Activated naive CD4-positive, alpha-beta T cell treated with anti-CD3 and anti-CD28 coated beads for 36 hours (primary cell): ENCODE measurements around the gene L3MBTL1. TPM values are rescaled to one million over a fixed set of nuclear protein-coding genes. Genes with fewer than 3 reads are reported as not detected.
"Not testable (repeated sequence)": the region's sequence is repeated elsewhere in the genome, so short reads cannot be mapped to it uniquely, and the experiment has no call there.

Experiments used
- CTCF ChIA-PET: fragments of 350-600 bp; sonication (Branson Sonifier 250); formaldehyde crosslinking; loops from one replicate; lab custom pipeline; 2021; ENCODE audit warnings: antibody characterized with exemption; lab: Charles Lee
- DNase-seq: peaks from one replicate; pipeline ENCODE4 v3.0.0-alpha.2; 2020
- H3K27ac Mint-ChIP-seq: one replicate; pipeline ENCODE4 v1.8.0; 2021; ENCODE audit warnings: mild to moderate bottlenecking, mixed read lengths
- H3K27me3 Mint-ChIP-seq: one replicate; pipeline ENCODE4 v1.8.0; 2021; ENCODE audit warnings: low read depth, mixed read lengths
- H3K36me3 Mint-ChIP-seq: one replicate; pipeline ENCODE4 v1.8.0; 2021; ENCODE audit warnings: low read depth, mixed read lengths
- H3K4me1 Mint-ChIP-seq: one replicate; pipeline ENCODE4 v1.8.0; 2021; ENCODE audit warnings: low read depth, mixed read lengths
- H3K4me3 Mint-ChIP-seq: one replicate; pipeline ENCODE4 v1.8.0; 2021; ENCODE audit warnings: mild to moderate bottlenecking, moderate library complexity, mixed read lengths
- H3K9me3 Mint-ChIP-seq: one replicate; pipeline ENCODE4 v1.8.0; 2021; ENCODE audit warnings: mixed read lengths
- intact Hi-C: fragments of 100-400 bp; cut with micrococcal nuclease; formaldehyde crosslinking; loops from one replicate; pipeline ENCODE4 v1.15.1; 2023
- total RNA-seq, 2 experiments: library from RNA; stranded (reverse); gene quantifications; one replicate each; pipeline ENCODE4 v1.2.3, GENCODE V29; 2021

Gene L3MBTL1
- total RNA-seq, 2 experiments from 2014 or later, result 4.7 to 7.3 TPM

DNA sequence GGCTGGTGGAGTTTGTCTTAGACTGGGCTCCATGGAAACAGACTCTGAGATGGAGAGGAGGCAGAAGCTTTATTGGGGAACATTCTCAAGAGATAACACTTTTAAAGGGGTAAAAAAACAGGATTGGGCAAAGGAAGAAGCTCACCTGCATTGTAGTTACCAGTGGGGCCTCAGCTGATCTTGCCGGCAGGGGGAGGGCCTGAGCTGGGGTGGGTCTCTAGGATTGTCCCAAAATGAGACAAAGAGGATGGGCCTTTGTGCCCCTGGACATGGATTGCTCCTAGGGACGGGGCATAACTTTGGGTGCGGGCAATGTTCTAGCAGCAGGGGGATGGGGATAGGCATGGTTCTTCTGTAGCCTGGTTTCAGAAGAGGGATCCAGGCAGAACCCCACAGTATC, 63.8 kb downstream of the L3MBTL1 start:
- H3K4me1 Mint-ChIP-seq, result no peaks in the 10 kb centered on the region

DNA sequence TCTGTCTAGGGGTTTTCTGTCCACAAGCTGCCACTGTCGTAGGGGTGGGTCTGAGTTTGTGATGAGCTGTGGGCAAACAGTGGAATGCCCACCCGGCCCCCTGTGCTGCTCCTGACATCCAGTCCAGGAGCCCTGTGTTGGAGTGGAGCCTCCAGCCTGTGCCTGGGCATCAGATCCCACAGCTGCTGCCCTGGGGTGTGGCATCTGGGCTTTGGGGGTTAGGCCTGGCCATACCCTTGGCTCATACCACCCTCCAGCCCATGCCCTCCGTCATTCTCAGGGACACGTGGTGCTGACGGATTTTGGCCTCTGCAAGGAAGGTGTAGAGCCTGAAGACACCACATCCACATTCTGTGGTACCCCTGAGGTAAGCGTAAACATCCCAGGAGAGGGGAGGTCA, 64.3 kb downstream of the L3MBTL1 start:
- CTCF ChIA-PET, result interaction anchor here (0.9 kb wide), 1 partner anchor 11 kb away, joined by 3 read pairs; no protein-coding TSS in a partner anchor
- intact Hi-C loops, result no loop called here

More for the DNA sequence above, 63.8 kb downstream of the L3MBTL1 start:
- no peak for DNase-seq
- H3K4me3 Mint-ChIP-seq, result no peak overlapping the region
- intact Hi-C loops, result no loop called here
- H3K27me3 Mint-ChIP-seq, result no peaks in the 10 kb centered on the region
- no peaks in the 10 kb centered on the region for H3K36me3 Mint-ChIP-seq
- no peaks in the 10 kb centered on the region for H3K9me3 Mint-ChIP-seq
- CTCF ChIA-PET, result interaction anchor here (0.9 kb wide), 1 partner anchor 11 kb away, joined by 3 read pairs; no protein-coding TSS in a partner anchor
- no peak overlapping the region for H3K27ac Mint-ChIP-seq

GRCh38 chr20:43572891-43573290, 65.4 kb downstream of the L3MBTL1 start:
- intact Hi-C loops, result no loop called here
- Mint-ChIP-seq H3K4me1 (no peaks in the 10 kb centered on the region), H3K9me3 (no peaks in the 10 kb centered on the region), H3K27ac (no peak overlapping the region), H3K36me3 (no peaks in the 10 kb centered on the region), H3K4me3 (no peak overlapping the region), H3K27me3 (no peaks in the 10 kb centered on the region)
- CTCF ChIA-PET, result no interaction called here
- no peak for DNase-seq

More for the DNA sequence above, 64.3 kb downstream of the L3MBTL1 start:
- no peaks in the 10 kb centered on the region for H3K9me3 Mint-ChIP-seq
- DNase-seq, result no peak
- H3K4me3 Mint-ChIP-seq, result no peak overlapping the region
- H3K27me3 Mint-ChIP-seq, result no peaks in the 10 kb centered on the region
- no peaks in the 10 kb centered on the region for H3K36me3 Mint-ChIP-seq
- H3K4me1 Mint-ChIP-seq, result no peaks in the 10 kb centered on the region
- no peak overlapping the region for H3K27ac Mint-ChIP-seq

DNA sequence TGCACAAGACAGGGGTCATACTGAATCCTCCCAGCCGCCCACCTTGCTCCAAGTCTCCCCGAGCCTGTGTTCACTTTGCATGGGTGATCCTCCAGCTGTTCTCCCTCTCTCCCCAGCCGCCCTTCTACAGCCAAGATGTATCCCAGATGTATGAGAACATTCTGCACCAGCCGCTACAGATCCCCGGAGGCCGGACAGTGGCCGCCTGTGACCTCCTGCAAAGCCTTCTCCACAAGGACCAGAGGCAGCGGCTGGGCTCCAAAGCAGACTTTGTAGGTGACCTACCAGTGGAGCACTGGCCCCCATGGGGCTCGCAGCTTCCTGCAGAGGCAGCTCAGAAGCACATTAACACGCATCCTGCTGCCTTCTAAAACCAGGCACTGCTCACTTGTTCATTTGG, 68.6 kb downstream of the L3MBTL1 start:
- no peaks in the 10 kb centered on the region for H3K9me3 Mint-ChIP-seq
- H3K4me1 Mint-ChIP-seq, result no peaks in the 10 kb centered on the region
- no peak overlapping the region for H3K27ac Mint-ChIP-seq
- CTCF ChIA-PET, result no interaction called here
- intact Hi-C loops, result no loop called here
- DNase-seq, result no peak
- no peaks in the 10 kb centered on the region for H3K36me3 Mint-ChIP-seq
- no peaks in the 10 kb centered on the region for H3K27me3 Mint-ChIP-seq
- H3K4me3 Mint-ChIP-seq, result no peak overlapping the region

DNA sequence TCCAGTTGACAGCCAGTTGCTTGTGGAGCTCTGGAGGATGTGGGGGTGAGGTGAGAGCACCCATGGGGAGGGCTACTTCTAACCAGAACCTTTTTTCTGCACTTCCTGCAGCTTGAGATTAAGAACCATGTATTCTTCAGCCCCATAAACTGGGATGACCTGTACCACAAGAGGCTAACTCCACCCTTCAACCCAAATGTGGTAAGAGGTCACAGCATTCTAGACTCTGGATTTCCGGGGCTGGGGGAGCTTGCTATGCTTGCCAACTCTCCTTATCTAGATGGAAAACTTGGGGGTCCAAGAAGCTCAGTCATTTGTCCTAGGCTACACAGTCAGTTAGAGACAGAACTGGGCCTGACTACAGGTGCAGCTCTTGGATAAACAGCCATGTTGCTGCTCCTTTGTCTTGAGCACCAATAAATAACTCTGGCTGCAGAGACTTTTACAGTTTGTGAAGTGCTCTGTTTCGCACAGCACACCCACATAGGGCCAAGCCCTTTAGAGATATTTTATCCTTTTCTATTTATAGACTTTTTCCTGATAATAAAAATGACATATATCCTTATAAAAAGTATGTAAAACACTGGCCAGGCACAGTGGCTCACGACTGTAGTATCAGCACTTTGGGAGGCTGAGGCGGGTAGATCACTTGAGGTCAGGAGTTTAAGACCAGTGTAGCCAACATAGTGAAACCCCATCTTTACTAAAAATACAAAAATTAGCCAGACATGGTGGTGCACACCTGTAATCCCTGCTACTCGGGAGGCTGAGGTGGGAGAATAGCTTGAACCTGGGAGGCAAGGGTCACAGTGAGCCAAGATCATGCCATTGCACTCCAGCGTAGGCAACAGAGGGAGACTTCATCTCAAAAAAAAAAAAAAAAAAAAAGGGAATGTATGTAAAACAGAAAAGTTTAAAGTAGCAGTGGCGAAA, 72.6 kb downstream of the L3MBTL1 start:
- Mint-ChIP-seq H3K4me3 (no peak overlapping the region), H3K27ac (no peak overlapping the region), H3K4me1 (no peaks in the 10 kb centered on the region), H3K27me3 (no peaks in the 10 kb centered on the region), H3K36me3 (no peaks in the 10 kb centered on the region), H3K9me3 (no peaks in the 10 kb centered on the region)
- DNase-seq, result no peak
- CTCF ChIA-PET, result no interaction called here
- intact Hi-C loops, result no loop called here

- Mint-ChIP-seq H3K4me3 (no peak overlapping the region), H3K9me3 (no peaks in the 10 kb centered on the region), H3K27me3 (no peaks in the 10 kb centered on the region), H3K36me3 (no peaks in the 10 kb centered on the region), H3K27ac (no peak overlapping the region), H3K4me1 (no peaks in the 10 kb centered on the region)
- DNase-seq, result no peak
- CTCF ChIA-PET, result interaction anchor here (0.5 to 1.5 kb wide), 4 partner anchors 12 to 89 kb away, joined by 3 to 5 read pairs (median 4); no protein-coding TSS in a partner anchor
- intact Hi-C loops, result no loop called here
Observed at GRCh38 chr20:43583133-43583864, 75.8 kb downstream of the L3MBTL1 start.

GRCh38 chr20:43583982-43584432, 76.5 kb downstream of the L3MBTL1 start:
- no peak for DNase-seq
- Mint-ChIP-seq H3K4me3 (no peak overlapping the region), H3K27ac (no peak overlapping the region), H3K9me3 (no peaks in the 10 kb centered on the region), H3K4me1 (no peaks in the 10 kb centered on the region), H3K36me3 (no peaks in the 10 kb centered on the region), H3K27me3 (no peaks in the 10 kb centered on the region)
- CTCF ChIA-PET, result no interaction called here
- intact Hi-C loops, result no loop called here

GRCh38 chr20:43584448-43585136, 77.1 kb downstream of the L3MBTL1 start:
- no peak for DNase-seq
- H3K27me3 Mint-ChIP-seq, result no peaks in the 10 kb centered on the region
- H3K4me3 Mint-ChIP-seq, result no peak overlapping the region
- intact Hi-C loops, result no loop called here
- no peaks in the 10 kb centered on the region for H3K36me3 Mint-ChIP-seq
- CTCF ChIA-PET, result no interaction called here
- H3K27ac Mint-ChIP-seq, result no peak overlapping the region
- H3K9me3 Mint-ChIP-seq, result no peaks in the 10 kb centered on the region
- peaks cover under 1% of the 10 kb centered on the region for H3K4me1 Mint-ChIP-seq

DNA sequence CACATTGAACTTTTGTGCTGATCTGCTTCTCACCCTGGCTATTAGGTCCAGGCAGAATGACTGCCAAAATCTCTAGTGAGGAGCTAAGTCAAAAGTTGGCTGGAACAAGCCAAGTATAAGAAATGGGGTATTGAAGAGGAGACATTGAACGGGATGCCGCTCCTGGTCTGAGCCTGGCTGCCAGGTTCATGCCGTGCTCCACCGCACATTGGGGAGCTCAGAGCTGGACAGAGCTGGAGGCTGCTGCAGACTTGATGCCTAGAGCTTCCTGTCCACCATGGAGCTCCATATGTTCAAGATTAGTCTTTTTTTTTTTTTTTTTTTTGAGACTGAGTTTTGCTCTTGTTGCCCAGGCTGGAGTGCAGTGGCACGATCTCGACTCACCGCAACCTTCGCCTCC, 79.1 kb downstream of the L3MBTL1 start:
- no peaks in the 10 kb centered on the region for H3K27me3 Mint-ChIP-seq
- no peaks in the 10 kb centered on the region for H3K36me3 Mint-ChIP-seq
- DNase-seq, result no peak
- no peaks in the 10 kb centered on the region for H3K9me3 Mint-ChIP-seq
- H3K4me3 Mint-ChIP-seq, result no peak overlapping the region
- intact Hi-C loops, result no loop called here
- no peak overlapping the region for H3K27ac Mint-ChIP-seq
- H3K4me1 Mint-ChIP-seq, result peaks cover 11% of the 10 kb centered on the region
- CTCF ChIA-PET, result interaction anchor here (0.5 to 1.3 kb wide), 2 partner anchors 48 to 545 kb away, joined by 3 read pairs; no protein-coding TSS in a partner anchor

GRCh38 chr20:43588526-43588925, 81.0 kb downstream of the L3MBTL1 start:
- H3K36me3 Mint-ChIP-seq, H3K4me3 Mint-ChIP-seq, DNase-seq, H3K9me3 Mint-ChIP-seq, intact Hi-C loops, H3K27ac Mint-ChIP-seq, CTCF ChIA-PET, H3K27me3 Mint-ChIP-seq: not testable (repeated sequence)
- peaks cover 13% of the 10 kb centered on the region for H3K4me1 Mint-ChIP-seq

GRCh38 chr20:43590036-43590391, 82.5 kb downstream of the L3MBTL1 start:
- CTCF ChIA-PET, result interaction anchor here (0.6 to 1.4 kb wide), 2 partner anchors 21 to 104 kb away, joined by 3 read pairs; no protein-coding TSS in a partner anchor
- Mint-ChIP-seq H3K9me3 (no peaks in the 10 kb centered on the region), H3K27me3 (no peaks in the 10 kb centered on the region), H3K4me3 (peak overlapping the region; percentile 82), H3K36me3 (peaks cover 4% of the 10 kb centered on the region), H3K4me1 (peaks cover 13% of the 10 kb centered on the region), H3K27ac (peak overlapping the region; percentile 93)
- DNase-seq, result peak; percentile 28
- intact Hi-C loops, result loop anchor here (1.0 to 10.0 kb wide), 4 partner anchors 76 to 1975 kb away; partner anchors contain the start of genes CHD6, MYBL2 and SRSF6
